ENCODE measurements around the gene ADGRD2. TPM values are rescaled to one million over a fixed set of nuclear protein-coding genes. Genes with fewer than 3 reads are reported as not detected.

The ADGRD2 gene
- total RNA-seq, 1 experiment from 2014 or later: not detected

DNA sequence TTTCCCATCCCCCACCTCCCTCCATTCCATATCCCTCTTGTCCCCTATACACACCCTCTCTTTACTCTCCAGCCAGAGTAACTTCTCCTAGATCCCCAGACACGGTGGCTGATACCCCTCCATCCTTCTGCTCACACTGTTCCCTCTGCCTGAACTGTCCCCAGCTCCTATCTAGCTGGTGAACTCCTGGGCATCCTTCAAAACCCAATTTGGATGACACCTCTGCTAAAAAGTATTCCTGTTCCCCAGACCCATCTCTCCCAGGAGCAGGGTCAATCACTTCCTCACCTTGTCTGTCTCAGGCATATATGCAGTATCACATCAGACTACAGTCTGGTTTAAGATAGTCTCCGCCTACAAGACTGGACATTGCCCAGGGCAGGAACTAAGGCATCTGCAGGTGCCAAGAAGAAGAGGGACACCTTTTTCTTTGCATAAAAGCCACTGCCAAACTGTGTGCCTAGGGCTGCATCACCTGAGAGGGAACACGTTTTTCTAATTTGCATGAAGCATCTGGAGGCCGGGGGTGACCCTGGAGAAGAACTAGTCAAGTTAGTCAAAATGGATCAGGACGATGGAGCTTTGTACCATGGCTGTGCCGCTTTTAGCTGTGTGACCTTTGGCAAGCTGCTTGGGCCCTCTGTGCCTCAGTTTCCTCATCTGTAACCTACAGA, 29.8 kb downstream of the ADGRD2 start:
- no peak overlapping the region for H3K27ac Mint-ChIP-seq (ENCODE audit: unreplicated experiment)
- POLR2A ChIA-PET: no interaction called here
- H3K27me3 Mint-ChIP-seq (ENCODE audit: insufficient read depth, unreplicated experiment): no peaks in the 10 kb centered on the region

DNA sequence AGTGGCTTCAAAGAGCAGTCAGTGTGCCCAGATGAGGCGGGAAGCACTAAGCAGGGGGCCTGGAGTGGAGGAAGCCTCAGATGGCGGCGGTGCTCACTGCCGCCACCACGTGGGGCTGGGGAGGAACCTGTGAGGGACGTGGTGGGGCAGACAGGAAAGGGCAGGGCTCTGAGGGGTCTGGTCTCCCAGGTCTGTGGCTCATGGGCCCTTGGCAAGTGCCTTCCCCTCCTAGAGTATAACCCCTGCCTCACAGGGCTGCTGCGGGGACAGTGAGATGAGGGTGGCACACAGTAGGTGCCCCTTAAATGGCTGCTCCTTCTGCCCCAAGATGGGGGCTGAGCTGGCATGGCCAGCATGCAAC, 30.4 kb downstream of the ADGRD2 start:
- Mint-ChIP-seq H3K9me3 (ENCODE audit: unreplicated experiment) (no peaks in the 10 kb centered on the region), H3K4me1 (ENCODE audit: low read depth, unreplicated experiment) (no peaks in the 10 kb centered on the region), H3K27me3 (ENCODE audit: insufficient read depth, unreplicated experiment) (peaks cover 2% of the 10 kb centered on the region), H3K36me3 (ENCODE audit: insufficient read depth, unreplicated experiment) (no peaks in the 10 kb centered on the region), H3K27ac (ENCODE audit: unreplicated experiment) (no peak overlapping the region), H3K4me3 (ENCODE audit: unreplicated experiment) (no peak overlapping the region)
- Histone ChIP-seq H3K4me3 (ENCODE audit: low read depth, low read length) (no peak overlapping the region), H3K4me1 (peaks cover 8% of the 10 kb centered on the region; the same call in 1 of the 2 replicates), H3K36me3 (ENCODE audit: control insufficient read depth, insufficient read depth, low read length) (no peaks in the 10 kb centered on the region), H3K27me3 (replicated peaks; ENCODE audit: control insufficient read depth, insufficient read depth, low read length) (no peaks in the 10 kb centered on the region), H3K9me3 (no peaks in the 10 kb centered on the region)
- POLR2A ChIA-PET: no interaction called here
- intact Hi-C loops (cut with micrococcal nuclease; ENCODE audit: unreplicated experiment): loop anchor here (1.0 kb wide), 1 partner anchor 61 kb away; no protein-coding TSS in a partner anchor
- no TSS peak for BruUV-seq (replicated peaks)
- CTCF ChIA-PET: no interaction called here
- peak in 1 of 2 experiments; percentile 42 for DNase-seq
- TF ChIP-seq, protein P1, sequence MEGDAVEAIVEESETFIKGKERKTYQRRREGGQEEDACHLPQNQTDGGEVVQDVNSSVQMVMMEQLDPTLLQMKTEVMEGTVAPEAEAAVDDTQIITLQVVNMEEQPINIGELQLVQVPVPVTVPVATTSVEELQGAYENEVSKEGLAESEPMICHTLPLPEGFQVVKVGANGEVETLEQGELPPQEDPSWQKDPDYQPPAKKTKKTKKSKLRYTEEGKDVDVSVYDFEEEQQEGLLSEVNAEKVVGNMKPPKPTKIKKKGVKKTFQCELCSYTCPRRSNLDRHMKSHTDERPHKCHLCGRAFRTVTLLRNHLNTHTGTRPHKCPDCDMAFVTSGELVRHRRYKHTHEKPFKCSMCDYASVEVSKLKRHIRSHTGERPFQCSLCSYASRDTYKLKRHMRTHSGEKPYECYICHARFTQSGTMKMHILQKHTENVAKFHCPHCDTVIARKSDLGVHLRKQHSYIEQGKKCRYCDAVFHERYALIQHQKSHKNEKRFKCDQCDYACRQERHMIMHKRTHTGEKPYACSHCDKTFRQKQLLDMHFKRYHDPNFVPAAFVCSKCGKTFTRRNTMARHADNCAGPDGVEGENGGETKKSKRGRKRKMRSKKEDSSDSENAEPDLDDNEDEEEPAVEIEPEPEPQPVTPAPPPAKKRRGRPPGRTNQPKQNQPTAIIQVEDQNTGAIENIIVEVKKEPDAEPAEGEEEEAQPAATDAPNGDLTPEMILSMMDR (IDR thresholded peaks at IDR 0.05; ENCODE audit: insufficient read depth in 1 of 2, low read depth in 1 of 2, low read length in 1 of 2, severe bottlenecking in 1 of 2, unreplicated experiment in 1 of 2): peak; percentile 51 to 58

More for the DNA sequence above, 29.8 kb downstream of the ADGRD2 start:
- intact Hi-C loops (cut with micrococcal nuclease; ENCODE audit: unreplicated experiment): loop anchor here (1.0 kb wide), 1 partner anchor 61 kb away; no protein-coding TSS in a partner anchor
- no peak overlapping the region for H3K4me3 ChIP-seq (ENCODE audit: low read depth, low read length)
- no TSS peak for BruUV-seq (replicated peaks)
- TF ChIP-seq, protein P1 (IDR thresholded peaks at IDR 0.05; ENCODE audit: insufficient read depth in 1 of 2, low read depth in 1 of 2, low read length in 1 of 2, severe bottlenecking in 1 of 2, unreplicated experiment in 1 of 2): no peak
- no peaks in the 10 kb centered on the region for H3K9me3 Mint-ChIP-seq (ENCODE audit: unreplicated experiment)
- no peaks in the 10 kb centered on the region for H3K4me1 Mint-ChIP-seq (ENCODE audit: low read depth, unreplicated experiment)
- no peak for DNase-seq
- H3K36me3 Mint-ChIP-seq (ENCODE audit: insufficient read depth, unreplicated experiment): no peaks in the 10 kb centered on the region
- no peaks in the 10 kb centered on the region for H3K27me3 ChIP-seq (replicated peaks; ENCODE audit: control insufficient read depth, insufficient read depth, low read length)
- no peaks in the 10 kb centered on the region for H3K9me3 ChIP-seq
- CTCF ChIA-PET: no interaction called here
- peaks cover 8% of the 10 kb centered on the region; the same call in 1 of the 2 replicates for H3K4me1 ChIP-seq
- no peaks in the 10 kb centered on the region for H3K36me3 ChIP-seq (ENCODE audit: control insufficient read depth, insufficient read depth, low read length)
- no peak overlapping the region for H3K4me3 Mint-ChIP-seq (ENCODE audit: unreplicated experiment)

DNA sequence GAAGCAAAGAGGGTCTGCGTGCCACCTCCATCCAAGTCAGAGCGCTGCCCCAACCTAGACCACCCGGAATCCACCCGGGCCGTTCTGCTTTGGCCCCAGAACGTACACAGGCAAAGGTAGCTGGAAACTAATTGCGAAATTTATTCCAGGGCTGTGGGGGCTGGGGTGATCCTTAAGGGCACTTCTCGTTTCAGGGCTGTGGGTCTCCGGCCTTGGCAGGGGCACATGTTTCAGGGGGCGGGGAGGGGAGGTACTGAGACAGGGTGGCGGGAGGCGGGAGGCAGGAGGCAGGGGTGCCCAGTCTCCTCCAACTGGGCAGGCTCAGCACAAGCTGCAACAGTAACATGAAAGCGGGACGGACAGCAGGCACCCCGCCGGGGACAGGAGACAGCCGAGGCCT, 30.9 kb downstream of the ADGRD2 start:
- TF ChIP-seq, protein P1 (IDR thresholded peaks at IDR 0.05; ENCODE audit: insufficient read depth in 1 of 2, low read depth in 1 of 2, low read length in 1 of 2, severe bottlenecking in 1 of 2, unreplicated experiment in 1 of 2): no peak
- no peak for DNase-seq
- H3K4me3 ChIP-seq (ENCODE audit: low read depth, low read length): no peak overlapping the region
- Mint-ChIP-seq H3K36me3 (ENCODE audit: insufficient read depth, unreplicated experiment) (no peaks in the 10 kb centered on the region), H3K27me3 (ENCODE audit: insufficient read depth, unreplicated experiment) (peaks cover 2% of the 10 kb centered on the region), H3K27ac (ENCODE audit: unreplicated experiment) (no peak overlapping the region), H3K4me3 (ENCODE audit: unreplicated experiment) (no peak overlapping the region), H3K4me1 (ENCODE audit: low read depth, unreplicated experiment) (no peaks in the 10 kb centered on the region), H3K9me3 (ENCODE audit: unreplicated experiment) (no peaks in the 10 kb centered on the region)
- H3K9me3 ChIP-seq: no peaks in the 10 kb centered on the region
- BruUV-seq (replicated peaks): no TSS peak
- ChIA-PET CTCF (no interaction called here), POLR2A (no interaction called here)
- intact Hi-C loops (cut with micrococcal nuclease; ENCODE audit: unreplicated experiment): no loop called here
- H3K36me3 ChIP-seq (ENCODE audit: control insufficient read depth, insufficient read depth, low read length): no peaks in the 10 kb centered on the region
- peaks cover 8% of the 10 kb centered on the region; the same call in 1 of the 2 replicates for H3K4me1 ChIP-seq
- no peaks in the 10 kb centered on the region for H3K27me3 ChIP-seq (replicated peaks; ENCODE audit: control insufficient read depth, insufficient read depth, low read length)
